ENCODE results near the gene OR52A5.

The OR52A5 gene

GRCh38 chr11:5117588-5117987 is 20.6 kb downstream of the OR52A5 start:
- no peak for DNase-seq (ENCODE audit: low read depth in 2 of 2)

GRCh38 chr11:5115339-5115738 is 22.8 kb downstream of the OR52A5 start:
- no peak for DNase-seq (ENCODE audit: low read depth in 2 of 2)

GRCh38 chr11:5107285-5107684 is 30.9 kb downstream of the OR52A5 start:
- no peak for DNase-seq (ENCODE audit: low read depth in 2 of 2)

GRCh38 chr11:5103066-5103465 is 35.1 kb downstream of the OR52A5 start:
- no peak for DNase-seq (ENCODE audit: low read depth in 2 of 2)

- no peak for DNase-seq (ENCODE audit: low read depth in 2 of 2)
These were observed 35.9 kb downstream of the OR52A5 start for GRCh38 chr11:5102246-5102645.

- DNase-seq (ENCODE audit: low read depth in 2 of 2) = no peak
These were observed 42.1 kb downstream of the OR52A5 start for GRCh38 chr11:5096011-5096410.

- peak; percentile 3 to 7 for DNase-seq (ENCODE audit: low read depth in 2 of 2)
These were observed 45.2 kb downstream of the OR52A5 start for GRCh38 chr11:5092821-5093585.

GRCh38 chr11:5090668-5091067 is 47.5 kb downstream of the OR52A5 start:
- DNase-seq (ENCODE audit: low read depth in 2 of 2) = no peak

- DNase-seq (ENCODE audit: low read depth in 2 of 2) = no peak
These were observed 49.6 kb downstream of the OR52A5 start for GRCh38 chr11:5088556-5088955.

GRCh38 chr11:5083602-5084001 is 54.6 kb downstream of the OR52A5 start:
- DNase-seq (ENCODE audit: low read depth in 2 of 2) = no peak

- no peak for DNase-seq (ENCODE audit: low read depth in 2 of 2)
These were observed 56.8 kb downstream of the OR52A5 start for GRCh38 chr11:5081405-5081804.

Measured in fibroblast of skin of left biceps (primary cell).